GM18498 (cell line): ENCODE data around the gene SRPX2.

Experiments used
- ATAC-seq: cut with Tn5 transposase; IDR thresholded peaks from one replicate; pipeline ENCODE4 v1.9.1; 2021; ENCODE audit warnings: mild to moderate bottlenecking, moderate library complexity; ENCODE audit not compliant: unreplicated experiment

The SRPX2 gene

DNA sequence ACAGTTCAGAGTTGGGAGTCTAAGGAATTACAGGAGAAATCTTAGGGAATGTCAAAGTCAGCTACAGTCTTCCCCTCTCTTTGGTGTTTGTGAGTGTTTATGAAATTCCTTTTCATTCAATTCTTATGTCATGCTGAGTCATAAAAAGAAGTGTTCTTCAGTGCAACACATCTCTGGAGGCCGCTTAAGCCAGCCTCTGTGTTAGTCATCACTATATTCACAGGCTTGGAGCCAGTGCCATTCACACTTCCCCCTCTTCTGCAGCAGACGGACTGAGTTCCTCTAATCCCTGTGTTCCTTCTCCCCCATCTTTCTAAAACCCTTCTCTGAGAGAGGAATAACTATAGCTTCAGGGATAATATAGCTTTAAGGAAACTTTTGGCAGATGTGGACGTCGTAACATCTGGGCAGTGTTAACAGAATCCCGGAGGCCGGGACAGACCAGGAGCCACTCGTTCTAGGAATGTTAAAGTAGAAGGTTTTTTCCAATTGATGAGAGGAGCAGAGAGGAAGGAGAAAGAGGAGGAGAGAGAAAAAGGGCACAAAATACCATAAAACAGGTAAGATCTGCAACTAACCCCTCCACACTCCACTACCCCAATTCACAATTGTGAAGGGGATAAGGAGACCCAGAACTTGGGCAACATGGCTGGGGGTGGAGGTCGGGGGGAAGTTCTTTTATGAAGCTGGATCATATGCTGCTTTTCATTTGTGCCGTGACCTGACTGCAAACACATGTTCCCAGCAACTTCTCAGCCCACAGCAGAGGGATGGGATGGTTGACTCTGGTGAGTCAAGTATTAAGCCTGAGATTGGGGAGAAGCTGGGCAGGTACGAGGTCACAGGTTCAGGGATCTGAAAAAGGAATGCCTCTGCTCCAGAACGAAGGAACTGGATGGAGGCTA is at the start of gene SRPX2:
SRPX2 (plus strand) TSS at position 244 of the 905 bp plus-strand sequence. CDS start 2,124 bp downstream, outside the sequence.
- ATAC-seq: no peak

- no peak for ATAC-seq
Observed at GRCh38 chrX:100596601-100597000, 47.4 kb upstream of the SRPX2 start.

- ATAC-seq: no peak
Observed at GRCh38 chrX:100599456-100599855, 44.5 kb upstream of the SRPX2 start.

DNA sequence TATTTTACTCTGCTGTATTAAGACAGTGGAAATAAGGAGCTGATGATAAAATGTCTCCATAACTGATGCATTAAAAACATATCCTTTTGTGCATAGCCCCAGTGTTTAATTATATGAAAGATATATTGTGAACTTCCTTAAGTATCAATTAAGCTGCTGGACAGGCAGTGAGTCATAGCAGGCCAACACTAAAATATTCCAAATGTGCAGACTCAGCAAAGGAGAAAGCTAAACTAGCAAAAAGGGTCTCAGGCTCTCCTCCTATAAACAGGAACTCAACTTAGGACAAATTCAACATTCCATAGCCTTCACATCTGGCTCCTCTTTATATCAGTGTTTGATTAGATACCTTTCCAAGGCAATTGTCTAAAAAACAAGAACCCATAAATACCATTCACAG is 43.7 kb upstream of the SRPX2 start:
- no peak for ATAC-seq

GRCh38 chrX:100600758-100601157 is 43.2 kb upstream of the SRPX2 start:
- ATAC-seq: peak; percentile 78

DNA sequence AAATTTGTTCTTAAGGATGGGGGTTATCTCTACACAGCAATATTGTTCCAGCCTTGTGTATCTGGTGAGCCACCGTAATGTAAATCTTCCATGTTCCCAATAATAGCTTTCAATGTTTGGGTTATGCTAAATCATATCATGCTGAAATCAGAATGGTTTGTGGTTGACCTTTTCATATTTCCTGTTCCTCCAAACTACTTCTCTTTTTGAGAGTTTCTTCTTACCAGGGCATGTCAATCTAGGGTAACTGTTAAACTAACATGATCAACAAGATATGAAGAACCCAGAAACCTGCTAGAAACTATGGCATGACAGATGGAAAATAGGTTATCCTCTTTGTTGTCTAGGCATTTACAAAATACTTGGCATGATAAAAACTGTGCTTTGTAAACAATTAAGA is 37.2 kb upstream of the SRPX2 start:
- ATAC-seq: no peak

DNA sequence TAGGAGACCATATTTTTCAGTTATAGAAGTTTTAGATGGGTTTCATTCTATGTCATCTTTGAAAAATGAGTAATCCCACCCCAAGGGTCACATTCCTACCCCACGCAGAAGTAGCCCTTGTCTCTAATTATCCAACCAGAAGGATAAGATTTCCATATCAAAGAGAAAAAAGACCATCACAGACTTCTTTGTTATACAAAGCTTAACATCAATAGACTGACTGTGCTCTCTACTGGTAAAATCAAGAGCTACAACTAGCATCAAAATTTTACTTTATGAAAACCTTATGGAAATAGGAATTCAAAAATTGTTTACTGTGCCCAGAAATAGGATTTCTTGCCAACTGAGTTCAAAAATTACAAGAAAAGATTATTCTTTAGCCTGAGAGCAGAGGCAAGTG is 34.4 kb upstream of the SRPX2 start:
- no peak for ATAC-seq

GRCh38 chrX:100611951-100612350 is 32.0 kb upstream of the SRPX2 start:
- no peak for ATAC-seq

DNA sequence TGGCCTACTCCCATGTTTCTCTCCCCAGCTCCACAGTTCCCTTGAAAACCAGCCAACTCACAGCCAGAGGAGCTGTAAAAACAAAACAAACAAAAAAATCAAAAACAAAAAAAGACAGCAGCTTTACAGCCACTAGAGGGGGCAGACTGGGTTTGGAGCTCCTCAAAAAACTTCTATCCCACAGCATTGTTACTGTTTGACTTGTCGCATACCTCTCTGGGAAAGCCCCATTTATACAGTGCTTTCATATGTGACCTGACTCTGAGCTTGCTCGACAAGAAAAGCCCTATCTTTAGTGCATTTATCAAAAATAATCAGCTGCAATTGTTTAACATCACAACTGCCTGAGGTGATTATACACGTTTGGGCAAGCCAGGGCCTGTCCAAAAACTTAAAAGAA is 29.0 kb upstream of the SRPX2 start:
- ATAC-seq: peak; percentile 98

DNA sequence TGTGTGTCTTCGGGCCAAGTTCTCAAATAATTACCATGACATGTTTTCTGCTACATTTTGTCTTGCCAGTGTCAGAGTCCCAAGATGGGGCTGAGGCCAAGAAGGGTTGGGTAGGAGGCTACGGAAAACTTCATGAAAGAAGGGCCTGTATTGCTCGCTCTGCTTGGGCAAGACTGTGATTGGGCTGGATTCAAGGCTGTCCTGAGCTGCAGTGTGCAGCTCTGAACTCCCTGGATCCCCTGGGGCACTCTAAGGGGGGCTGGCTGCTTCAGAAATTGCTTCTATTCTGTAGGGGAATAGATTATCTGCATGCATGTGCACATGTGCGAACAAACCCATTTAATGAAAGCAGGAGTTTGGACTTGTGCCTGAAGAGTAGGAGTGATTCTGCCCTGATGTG is 21.0 kb upstream of the SRPX2 start:
- ATAC-seq: no peak

GRCh38 chrX:100625985-100626491 is 18.0 kb upstream of the SRPX2 start:
- peak; percentile 93 for ATAC-seq

DNA sequence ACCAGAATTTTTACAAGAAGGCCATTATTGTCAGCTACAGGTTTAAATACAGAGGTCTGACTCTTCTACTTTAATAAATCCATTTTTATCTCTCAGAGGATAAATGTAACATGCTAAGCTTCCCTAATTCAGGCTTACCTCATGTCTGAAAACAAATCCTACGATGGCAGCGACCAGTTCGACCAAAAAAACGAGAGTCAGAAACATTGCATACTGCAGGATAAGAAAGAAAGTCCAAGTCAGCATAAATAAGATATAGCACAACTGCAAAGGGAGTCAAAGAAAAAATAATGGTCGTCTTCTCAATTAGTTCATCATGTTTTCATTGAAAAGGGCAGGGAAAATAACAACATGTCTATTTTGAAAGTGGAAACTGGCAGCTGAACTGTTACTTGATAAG is 9.0 kb upstream of the SRPX2 start:
- ATAC-seq: no peak

DNA sequence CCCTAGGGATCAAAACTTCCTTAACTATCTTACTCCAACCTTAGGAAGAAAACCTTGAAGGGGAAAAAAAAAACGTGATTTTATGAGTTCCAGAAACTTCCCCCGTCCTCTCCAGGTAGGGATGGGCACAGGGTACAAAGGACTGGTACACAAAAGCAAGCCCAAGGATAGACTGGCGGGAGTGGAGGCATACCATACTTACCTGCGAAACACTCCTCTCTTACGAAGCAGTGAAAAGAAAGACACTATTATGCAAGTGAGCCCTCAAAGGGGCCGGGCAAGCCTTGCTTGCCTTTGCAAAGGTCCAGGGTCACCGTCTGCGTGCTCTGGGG is 8.0 kb upstream of the SRPX2 start:
- ATAC-seq: no peak

- peak; percentile 99 for ATAC-seq
Observed at GRCh38 chrX:100636321-100636991, 7.5 kb upstream of the SRPX2 start, which contains the start of gene TSPAN6. Gene TSPAN6 (minus strand): TSS chrX:100636806. CDS start chrX:100636694, 112 bp downstream.

DNA sequence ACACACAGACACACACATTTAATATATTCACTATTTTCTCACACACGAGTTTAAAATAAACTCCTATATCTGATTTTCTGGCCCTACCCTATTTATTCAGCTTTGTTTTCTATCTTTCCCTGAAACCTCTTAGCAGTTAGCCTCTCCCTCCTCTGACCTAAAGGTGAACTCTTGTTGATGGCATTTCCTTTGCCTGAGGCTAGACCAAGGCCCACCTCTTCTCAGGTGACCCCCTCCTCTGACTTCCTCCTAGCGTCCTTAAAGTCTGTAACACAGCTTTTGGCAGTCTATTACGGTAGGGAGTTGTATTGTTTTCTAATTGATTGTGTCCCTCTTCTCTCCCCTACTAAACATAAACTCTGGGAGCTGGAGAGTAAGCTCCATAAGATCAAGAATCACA is 1.7 kb upstream of the SRPX2 start:
- no peak for ATAC-seq

DNA sequence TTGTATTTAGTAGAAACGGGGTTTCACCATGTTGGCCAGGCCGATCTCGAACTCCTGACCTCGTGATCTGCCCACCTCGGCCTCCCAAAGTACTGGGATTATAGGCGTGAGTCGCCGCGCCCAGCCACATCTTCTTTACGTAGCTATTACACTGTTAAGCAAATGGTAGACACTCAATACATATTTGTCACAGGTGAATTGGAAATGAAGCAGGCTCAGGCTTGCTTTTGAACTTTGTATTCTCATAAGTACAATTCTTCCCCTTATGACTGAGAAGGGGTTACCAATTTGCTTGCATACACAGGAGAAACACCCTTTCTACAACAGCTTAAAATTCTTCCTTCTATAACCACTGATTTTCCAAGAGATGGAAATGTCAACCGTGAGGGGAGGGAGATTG is 787 bp upstream of the SRPX2 start:
- no peak for ATAC-seq

DNA sequence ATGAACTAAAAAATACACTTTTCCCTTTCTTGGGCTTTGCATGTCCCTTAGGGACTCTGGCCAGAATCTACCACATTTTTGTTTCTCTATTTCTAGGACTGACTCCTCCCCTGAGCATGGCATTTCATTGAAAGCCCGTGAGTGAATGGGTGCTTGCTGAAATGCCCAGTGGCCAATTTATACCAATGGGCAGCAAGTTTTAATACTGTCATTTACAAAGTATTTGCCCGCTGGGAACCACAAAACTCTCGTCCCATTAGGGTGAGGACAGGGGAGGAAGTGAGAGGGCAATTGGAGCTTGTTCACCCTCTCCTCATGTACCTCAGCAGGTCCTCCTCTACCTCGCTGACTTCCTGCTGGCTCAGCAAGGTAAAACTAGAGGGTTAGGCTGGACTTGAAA is 1.1 kb downstream of the SRPX2 start:
- no peak for ATAC-seq

GRCh38 chrX:100647095-100647494 is 3.1 kb downstream of the SRPX2 start:
- ATAC-seq: no peak

DNA sequence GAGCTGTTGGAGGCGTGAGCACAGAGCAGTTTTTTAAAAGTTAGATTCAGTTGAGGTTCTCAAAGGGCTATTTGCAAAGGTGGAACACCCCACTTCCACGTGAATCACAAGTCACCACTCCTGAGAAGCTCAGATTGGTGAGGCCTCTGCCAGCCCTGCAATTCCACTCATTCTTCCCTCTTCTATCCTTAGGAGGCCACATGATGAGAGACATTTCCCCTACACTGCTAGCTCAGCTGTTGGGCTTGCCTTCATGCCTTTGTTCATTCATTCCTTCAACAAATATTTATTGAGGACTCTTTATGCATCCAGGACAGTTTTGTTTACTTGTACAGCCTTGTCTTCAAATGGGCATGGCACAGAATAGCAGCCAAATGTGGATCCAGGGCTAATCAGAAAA is 3.7 kb downstream of the SRPX2 start:
- ATAC-seq: no peak

GRCh38 chrX:100648458-100649417 is 4.7 kb downstream of the SRPX2 start:
- no peak for ATAC-seq
